ENCODE data around the gene PALD1.

DNA sequence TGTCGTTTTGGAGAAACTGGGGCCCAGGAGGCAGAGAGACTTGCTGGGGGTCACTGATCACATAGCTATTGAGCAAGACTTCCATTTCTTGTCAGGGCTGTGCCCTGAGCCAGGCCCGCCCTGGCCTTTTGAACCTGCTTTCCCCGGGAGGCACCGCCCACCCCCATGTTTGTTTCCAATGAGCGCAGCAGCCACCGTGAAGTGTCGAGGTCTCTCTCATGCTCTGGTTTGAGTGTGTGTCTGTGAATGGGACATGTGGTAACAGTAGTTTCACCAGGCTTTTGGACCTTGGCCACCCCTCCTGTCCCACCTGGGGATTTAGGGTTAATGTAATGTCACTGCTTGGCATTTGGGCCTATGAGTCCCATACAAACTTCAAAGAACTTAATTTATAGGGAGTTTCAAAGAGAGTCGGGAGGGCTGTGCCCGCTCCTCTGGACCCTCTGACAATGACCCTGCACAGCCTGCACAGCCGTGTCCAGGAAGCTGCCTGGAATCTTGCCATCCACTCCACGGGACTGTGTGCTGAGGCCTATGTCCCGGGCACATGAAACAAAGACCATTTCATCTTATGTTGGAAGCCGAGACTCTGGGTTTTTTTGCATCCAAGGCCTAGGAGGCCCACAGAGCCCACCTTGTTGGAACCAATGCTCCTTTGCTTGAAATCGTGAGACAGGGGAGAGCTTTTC lies 117.7 kb downstream of the PALD1 start:
- TF ChIP-seq JUNB (IDR thresholded peaks at IDR 0.05; ENCODE audit: unreplicated experiment), result no peak
- no peak for TF ChIP-seq EZH2phosphoT487 (IDR thresholded peaks at IDR 0.05; ENCODE audit: unreplicated experiment)
- no peak for TF ChIP-seq EZH2 (IDR thresholded peaks at IDR 0.05; ENCODE audit: low read depth, unreplicated experiment)
- TF ChIP-seq, protein P1, sequence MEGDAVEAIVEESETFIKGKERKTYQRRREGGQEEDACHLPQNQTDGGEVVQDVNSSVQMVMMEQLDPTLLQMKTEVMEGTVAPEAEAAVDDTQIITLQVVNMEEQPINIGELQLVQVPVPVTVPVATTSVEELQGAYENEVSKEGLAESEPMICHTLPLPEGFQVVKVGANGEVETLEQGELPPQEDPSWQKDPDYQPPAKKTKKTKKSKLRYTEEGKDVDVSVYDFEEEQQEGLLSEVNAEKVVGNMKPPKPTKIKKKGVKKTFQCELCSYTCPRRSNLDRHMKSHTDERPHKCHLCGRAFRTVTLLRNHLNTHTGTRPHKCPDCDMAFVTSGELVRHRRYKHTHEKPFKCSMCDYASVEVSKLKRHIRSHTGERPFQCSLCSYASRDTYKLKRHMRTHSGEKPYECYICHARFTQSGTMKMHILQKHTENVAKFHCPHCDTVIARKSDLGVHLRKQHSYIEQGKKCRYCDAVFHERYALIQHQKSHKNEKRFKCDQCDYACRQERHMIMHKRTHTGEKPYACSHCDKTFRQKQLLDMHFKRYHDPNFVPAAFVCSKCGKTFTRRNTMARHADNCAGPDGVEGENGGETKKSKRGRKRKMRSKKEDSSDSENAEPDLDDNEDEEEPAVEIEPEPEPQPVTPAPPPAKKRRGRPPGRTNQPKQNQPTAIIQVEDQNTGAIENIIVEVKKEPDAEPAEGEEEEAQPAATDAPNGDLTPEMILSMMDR (conservative IDR thresholded peaks at IDR 0.05; ENCODE audit: low read depth in 2 of 2), result no peak
- TF ChIP-seq, protein P2, sequence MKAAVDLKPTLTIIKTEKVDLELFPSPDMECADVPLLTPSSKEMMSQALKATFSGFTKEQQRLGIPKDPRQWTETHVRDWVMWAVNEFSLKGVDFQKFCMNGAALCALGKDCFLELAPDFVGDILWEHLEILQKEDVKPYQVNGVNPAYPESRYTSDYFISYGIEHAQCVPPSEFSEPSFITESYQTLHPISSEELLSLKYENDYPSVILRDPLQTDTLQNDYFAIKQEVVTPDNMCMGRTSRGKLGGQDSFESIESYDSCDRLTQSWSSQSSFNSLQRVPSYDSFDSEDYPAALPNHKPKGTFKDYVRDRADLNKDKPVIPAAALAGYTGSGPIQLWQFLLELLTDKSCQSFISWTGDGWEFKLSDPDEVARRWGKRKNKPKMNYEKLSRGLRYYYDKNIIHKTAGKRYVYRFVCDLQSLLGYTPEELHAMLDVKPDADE (IDR thresholded peaks at IDR 0.05), result no peak
- no peak for TF ChIP-seq NANOG (IDR thresholded peaks at IDR 0.05; ENCODE audit: borderline replicate concordance)
- TF ChIP-seq POLR2AphosphoS5 (IDR thresholded peaks at IDR 0.05; ENCODE audit: low read depth), result no peak
- no peak for TF ChIP-seq CREB1 (CRISPR knock-in tag; IDR thresholded peaks at IDR 0.05; ENCODE audit: low read depth)
- TF ChIP-seq, protein P3, sequence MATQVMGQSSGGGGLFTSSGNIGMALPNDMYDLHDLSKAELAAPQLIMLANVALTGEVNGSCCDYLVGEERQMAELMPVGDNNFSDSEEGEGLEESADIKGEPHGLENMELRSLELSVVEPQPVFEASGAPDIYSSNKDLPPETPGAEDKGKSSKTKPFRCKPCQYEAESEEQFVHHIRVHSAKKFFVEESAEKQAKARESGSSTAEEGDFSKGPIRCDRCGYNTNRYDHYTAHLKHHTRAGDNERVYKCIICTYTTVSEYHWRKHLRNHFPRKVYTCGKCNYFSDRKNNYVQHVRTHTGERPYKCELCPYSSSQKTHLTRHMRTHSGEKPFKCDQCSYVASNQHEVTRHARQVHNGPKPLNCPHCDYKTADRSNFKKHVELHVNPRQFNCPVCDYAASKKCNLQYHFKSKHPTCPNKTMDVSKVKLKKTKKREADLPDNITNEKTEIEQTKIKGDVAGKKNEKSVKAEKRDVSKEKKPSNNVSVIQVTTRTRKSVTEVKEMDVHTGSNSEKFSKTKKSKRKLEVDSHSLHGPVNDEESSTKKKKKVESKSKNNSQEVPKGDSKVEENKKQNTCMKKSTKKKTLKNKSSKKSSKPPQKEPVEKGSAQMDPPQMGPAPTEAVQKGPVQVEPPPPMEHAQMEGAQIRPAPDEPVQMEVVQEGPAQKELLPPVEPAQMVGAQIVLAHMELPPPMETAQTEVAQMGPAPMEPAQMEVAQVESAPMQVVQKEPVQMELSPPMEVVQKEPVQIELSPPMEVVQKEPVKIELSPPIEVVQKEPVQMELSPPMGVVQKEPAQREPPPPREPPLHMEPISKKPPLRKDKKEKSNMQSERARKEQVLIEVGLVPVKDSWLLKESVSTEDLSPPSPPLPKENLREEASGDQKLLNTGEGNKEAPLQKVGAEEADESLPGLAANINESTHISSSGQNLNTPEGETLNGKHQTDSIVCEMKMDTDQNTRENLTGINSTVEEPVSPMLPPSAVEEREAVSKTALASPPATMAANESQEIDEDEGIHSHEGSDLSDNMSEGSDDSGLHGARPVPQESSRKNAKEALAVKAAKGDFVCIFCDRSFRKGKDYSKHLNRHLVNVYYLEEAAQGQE (IDR thresholded peaks at IDR 0.05; ENCODE audit: unreplicated experiment), result no peak
